ENCODE measurements around the gene LAMA5.

The LAMA5 gene

DNA sequence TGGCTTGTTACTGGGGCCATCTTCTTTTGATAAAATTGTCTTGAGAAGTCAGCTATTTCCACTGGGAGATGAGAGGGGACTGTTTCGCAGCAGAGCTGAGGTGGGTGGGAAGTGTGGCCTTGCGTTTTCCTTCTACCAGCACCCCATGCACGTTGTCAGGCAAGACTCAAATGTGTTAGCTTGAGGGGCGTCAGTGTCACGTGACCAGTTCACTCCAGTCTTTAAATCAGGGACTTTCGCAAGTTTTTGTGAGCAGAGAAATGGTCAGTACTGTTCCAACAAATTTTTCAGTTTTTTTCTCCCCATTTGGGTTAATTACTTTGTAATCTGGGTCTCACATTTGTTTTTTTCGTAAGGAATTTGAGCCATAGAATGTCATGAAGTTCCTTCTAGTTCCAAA is 85.0 kb downstream of the LAMA5 start:
- no peak for DNase-seq

DNA sequence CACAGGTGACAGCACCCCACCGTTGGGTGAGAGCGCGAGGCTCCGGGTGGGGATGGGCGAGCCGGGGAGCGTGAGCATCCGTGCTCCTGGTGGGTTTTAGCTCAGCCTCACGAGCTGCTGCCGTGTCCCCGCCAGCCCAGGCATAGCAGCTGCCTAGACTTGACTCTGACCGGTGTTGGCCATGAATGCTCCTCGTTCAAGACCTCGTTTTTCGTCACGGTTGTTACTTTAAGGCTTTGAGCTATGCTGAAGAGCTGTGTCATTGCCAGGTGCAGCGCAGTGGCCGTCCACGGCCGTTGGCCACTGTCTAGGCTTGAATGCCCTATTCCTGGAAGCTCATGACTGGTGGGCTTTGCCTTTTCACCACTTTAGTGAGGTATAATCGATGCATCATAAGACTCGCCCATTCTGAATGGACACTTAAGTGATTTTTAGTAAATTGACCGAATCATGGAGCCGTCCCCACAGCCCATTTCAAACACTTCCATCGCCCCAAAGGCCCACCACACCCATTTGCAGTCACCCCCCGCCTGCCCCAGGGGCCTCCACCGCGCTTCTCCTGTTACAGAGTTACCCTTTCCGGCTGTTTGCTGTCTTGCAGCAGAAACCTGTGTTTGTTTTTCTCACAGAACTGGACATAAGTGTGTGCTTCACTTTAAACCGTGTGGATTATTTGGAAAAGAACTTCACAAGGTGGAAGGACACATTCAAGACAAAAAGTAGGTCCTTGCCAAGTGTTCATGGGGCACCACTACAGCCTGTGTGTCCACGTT is 85.8 kb downstream of the LAMA5 start:
- DNase-seq: no peak

DNA sequence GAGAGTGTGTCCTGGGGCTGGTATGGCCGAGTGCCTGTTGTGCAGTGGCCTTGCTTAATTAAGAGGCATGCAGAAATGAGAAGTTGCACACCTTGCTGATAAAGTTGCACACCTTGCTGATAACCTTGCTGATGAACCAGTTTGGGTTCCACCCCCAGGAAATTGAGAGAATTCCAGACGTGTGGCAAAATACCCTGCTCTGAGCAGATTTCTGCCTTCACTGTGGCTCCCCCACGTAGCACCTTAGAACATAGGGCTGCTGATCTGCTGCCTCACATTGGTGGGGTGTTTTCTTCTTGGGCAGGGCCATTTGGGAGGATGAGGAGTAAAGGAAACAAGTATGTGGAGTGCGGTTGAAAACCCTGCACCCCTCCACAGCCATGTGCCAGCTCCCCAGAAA is 86.8 kb downstream of the LAMA5 start:
- DNase-seq: no peak

GRCh38 chr20:62277253-62277652 is 89.9 kb downstream of the LAMA5 start:
- DNase-seq: no peak

GRCh38 chr20:62276439-62276838 is 90.7 kb downstream of the LAMA5 start:
- no peak for DNase-seq

DNA sequence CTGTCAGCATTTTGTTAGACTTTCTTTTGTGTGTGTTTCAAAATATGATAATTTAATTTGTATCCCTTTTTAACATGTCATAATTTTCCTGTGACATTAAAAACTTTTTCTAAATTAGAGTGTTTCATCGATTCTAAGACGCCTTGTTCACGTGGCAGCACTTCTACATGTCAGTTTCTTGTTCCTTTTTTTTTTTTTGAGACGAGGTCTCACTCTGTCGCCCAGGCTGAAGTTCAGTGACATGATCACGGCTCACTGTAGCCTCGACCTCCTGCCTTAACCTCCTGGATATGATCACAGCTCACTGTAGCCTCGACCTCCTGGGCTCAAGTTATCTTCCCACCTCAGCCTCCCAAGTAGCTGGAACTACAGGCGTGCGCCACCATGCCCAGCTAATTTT is 91.9 kb downstream of the LAMA5 start:
- DNase-seq: no peak

DNA sequence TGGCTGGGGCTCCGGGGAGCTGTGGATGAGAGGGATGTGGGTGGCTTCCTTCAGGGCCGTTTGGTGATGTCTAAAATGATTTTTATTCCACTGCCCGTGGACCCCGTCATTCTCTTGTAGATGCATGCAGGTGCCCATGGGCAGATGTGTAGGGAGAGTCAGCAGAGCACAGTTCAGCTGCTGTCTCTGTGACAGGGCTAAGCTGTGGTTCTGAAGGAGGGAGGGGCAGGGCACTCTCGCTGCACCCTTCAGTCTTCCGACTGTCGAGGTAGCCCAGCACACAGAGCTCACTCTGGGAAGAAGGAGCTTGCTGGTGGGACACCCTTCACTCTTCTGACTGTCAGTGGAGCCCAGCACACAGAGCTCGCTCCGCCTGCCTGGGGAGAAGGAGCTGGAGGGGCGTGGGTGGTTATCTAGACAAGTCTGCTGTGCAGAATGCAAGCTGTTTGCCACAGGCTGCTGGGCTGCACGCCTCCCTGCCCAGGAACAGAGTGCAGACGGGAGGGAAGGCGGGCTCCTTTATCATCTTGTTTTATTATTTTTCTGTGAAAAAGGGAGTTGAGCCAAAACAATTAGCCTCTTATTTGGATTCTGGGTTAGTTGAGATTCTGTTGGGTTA is 92.7 kb downstream of the LAMA5 start:
- peak; percentile 78 for DNase-seq

DNA sequence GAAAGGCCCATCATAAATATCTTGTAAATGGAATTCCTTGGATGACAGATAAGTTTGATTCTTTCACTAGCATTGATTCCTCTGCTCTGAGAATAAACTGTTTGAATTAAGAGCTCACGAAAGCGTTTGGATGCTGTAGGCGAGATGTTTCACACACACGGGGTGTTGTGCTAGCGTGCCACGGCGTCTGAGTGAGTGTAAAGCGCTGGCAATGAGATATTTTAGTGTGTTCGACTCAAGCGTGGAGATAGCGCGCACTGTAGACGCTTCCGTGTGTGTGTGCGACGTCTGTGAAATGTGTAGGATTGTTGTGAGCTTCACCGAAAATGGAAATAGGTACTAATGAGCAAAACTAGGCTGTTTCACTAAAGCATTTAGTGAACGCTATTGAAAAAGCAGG is 93.7 kb downstream of the LAMA5 start:
- DNase-seq: no peak

GRCh38 chr20:62272200-62272599 is 94.9 kb downstream of the LAMA5 start:
- no peak for DNase-seq

DNA sequence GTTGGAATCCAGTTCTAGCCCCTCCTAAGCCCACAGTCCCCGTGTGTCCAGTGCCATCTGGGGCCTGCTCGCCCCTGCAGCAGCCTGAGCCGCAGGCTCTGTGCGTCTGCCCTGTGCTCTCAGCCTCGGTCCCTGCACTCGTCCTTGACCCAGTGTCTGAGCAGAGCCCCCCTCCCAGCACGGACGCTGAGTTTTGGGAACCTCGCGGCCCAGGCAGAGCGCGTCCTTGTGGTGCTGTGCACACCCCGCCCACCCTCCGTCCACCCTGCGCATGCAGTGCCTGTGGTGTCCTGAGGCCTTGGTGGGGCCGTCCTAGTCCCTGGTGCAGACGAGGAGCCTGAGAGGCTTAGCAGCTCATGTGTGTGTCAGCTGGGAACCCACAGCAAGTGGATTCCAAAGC is 97.2 kb downstream of the LAMA5 start:
- DNase-seq: no peak

DNA sequence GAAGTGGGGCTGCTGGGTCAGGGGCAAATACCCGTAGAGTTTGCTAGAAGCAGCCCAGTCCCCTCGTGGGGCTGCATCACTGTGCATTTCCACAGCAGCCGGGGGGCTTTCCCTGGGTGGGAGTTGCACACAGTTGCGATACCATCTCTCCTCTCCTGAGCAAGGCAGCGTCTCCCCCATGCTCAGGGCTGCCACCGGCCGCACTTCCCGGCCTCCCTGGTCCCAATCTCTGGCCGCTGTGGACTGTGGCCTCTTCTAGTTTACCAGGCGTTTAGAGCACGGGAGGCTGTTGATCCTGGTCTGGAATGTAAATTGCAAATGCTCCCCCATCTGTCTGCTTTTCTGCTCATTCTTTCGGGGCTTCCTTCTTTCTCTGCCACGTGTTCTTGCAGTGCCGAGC is 97.7 kb downstream of the LAMA5 start:
- no peak for DNase-seq

- DNase-seq: no peak
These were observed 98.7 kb downstream of the LAMA5 start for GRCh38 chr20:62268228-62268900.

DNA sequence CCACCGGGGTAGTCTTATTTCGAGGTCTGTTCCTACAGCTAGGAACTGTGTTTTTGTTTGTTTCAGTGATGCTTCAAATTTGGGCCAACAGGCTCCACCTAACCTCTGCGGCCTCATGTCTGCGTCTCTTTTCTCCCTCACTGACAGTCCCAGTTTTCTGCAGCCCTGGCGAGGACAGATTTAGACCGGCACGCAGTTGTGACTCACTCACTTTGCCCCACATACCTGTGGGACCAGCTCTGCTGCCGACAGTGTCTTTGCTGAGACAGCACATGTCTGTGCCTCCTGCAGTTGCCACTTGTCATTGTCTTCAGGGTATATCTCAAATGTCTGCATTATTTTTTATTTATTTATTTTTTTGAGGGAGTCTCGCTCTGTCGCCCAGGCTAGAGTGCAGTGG is 99.6 kb downstream of the LAMA5 start:
- DNase-seq: no peak

DNA sequence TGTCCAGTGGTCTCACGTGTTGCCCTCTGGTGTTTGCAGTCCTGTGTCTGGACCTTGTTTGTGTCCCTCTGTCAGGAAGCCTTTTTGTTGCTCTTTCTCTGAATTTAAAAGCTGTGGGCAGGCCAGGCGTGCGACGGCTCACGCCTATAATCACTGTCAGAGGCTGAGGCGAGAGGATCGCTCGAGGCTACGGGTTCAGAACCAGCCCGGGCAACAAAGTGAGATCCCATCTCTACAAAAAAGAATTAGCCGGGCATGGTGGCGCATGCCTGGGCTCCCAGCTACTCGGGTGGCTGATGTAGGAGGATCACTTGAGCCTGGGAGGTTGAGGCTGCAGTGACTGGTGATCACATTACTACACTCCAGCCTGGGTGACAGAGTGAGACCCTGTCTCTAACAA is 100.3 kb downstream of the LAMA5 start:
- DNase-seq: no peak

DNA sequence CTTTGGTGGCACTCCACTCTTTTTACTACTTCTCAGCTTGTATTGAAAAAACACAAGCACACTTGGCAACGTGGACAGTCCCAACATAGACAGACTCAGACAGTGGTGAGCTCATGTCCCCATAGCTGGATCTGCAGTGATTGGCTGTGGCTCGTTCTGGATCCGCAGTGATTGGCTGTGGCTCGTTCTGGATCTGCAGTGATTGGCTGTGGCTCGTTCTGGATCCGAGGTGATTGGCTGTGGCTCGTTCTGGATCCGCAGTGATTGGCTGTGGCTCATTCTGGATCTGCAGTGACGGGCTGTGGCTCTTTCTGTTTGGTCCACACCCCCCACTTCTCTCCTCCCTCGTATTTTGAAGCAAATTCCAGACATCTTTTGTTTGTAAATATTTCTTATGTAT is 100.8 kb downstream of the LAMA5 start:
- no peak for DNase-seq

DNA sequence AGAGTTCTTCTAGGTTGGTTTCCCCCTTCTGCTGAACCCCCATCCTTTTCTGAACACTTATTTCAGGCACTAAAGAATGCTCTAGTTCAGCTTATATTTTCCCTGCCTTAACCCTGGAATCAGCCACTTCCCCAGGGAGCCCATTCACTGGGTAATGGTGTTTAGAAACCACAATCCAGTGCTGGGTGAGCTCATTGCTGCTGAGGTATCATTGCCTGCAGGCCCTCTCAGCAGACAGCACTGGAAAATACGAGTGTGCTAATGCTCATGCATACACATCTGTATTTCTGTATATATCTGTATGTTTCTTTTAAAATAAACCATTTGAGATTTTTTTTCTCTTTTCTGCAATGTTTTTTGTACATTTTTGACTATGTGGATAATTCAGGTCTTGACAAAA is 101.7 kb downstream of the LAMA5 start:
- DNase-seq: no peak

GRCh38 chr20:62263396-62263795 is 103.7 kb downstream of the LAMA5 start:
- DNase-seq: no peak

GRCh38 chr20:62262064-62262463 is 105.0 kb downstream of the LAMA5 start:
- no peak for DNase-seq

DNA sequence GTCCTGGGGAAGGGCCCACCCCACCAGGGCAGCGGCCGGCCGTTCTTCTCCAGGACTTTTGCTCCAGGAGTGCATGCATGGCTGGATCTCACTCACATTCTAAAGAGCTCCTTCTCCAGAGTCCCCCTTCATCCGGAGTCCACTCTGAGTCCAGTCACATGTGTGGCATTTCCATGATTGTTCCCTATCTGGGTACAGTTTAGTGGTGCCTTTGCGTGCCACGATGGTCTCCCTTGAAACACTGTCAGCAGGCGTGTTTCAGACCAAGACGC is 107.9 kb downstream of the LAMA5 start:
- DNase-seq: no peak
